ENCODE results near the gene VENTX. TPM values are rescaled to one million over a fixed set of nuclear protein-coding genes. Genes with fewer than 3 reads are reported as not detected.

The VENTX gene
- total RNA-seq, 1 donor from 2014 or later: not detected

GRCh38 chr10:133207627-133208026 lies 30.0 kb upstream of the VENTX start:
- H3K27me3 ChIP-seq (ENCODE audit: control insufficient read depth, insufficient read depth, low read length): no peaks in the 10 kb centered on the region
- H3K4me3 ChIP-seq (ENCODE audit: low read depth, low read length): no peak overlapping the region
- no peaks in the 10 kb centered on the region for H3K36me3 ChIP-seq (ENCODE audit: control insufficient read depth, insufficient read depth, low read length)
- FAIRE-seq (no peak), DNase-seq (ENCODE audit: low read depth) (no peak)
- TF ChIP-seq CTCF (IDR thresholded peaks at IDR 0.05; ENCODE audit: insufficient read depth, low read length, severe bottlenecking): no peak

- no peak for TF ChIP-seq CTCF (IDR thresholded peaks at IDR 0.05; ENCODE audit: insufficient read depth, low read length, severe bottlenecking)
- FAIRE-seq (no peak), DNase-seq (ENCODE audit: low read depth) (no peak)
- no peaks in the 10 kb centered on the region for H3K27me3 ChIP-seq (ENCODE audit: control insufficient read depth, insufficient read depth, low read length)
- no peaks in the 10 kb centered on the region for H3K36me3 ChIP-seq (ENCODE audit: control insufficient read depth, insufficient read depth, low read length)
- no peak overlapping the region for H3K4me3 ChIP-seq (ENCODE audit: low read depth, low read length)
These were observed 29.2 kb upstream of the VENTX start for GRCh38 chr10:133208466-133208865.

GRCh38 chr10:133209117-133209516 lies 28.5 kb upstream of the VENTX start:
- no peaks in the 10 kb centered on the region for H3K36me3 ChIP-seq (ENCODE audit: control insufficient read depth, insufficient read depth, low read length)
- peak; percentile 98 for FAIRE-seq
- TF ChIP-seq CTCF (IDR thresholded peaks at IDR 0.05; ENCODE audit: insufficient read depth, low read length, severe bottlenecking): no peak
- no peak overlapping the region for H3K4me3 ChIP-seq (ENCODE audit: low read depth, low read length)
- DNase-seq (ENCODE audit: low read depth): no peak
- no peaks in the 10 kb centered on the region for H3K27me3 ChIP-seq (ENCODE audit: control insufficient read depth, insufficient read depth, low read length)

GRCh38 chr10:133209641-133210040 lies 28.0 kb upstream of the VENTX start:
- TF ChIP-seq CTCF (IDR thresholded peaks at IDR 0.05; ENCODE audit: insufficient read depth, low read length, severe bottlenecking): no peak
- Histone ChIP-seq H3K4me3 (ENCODE audit: low read depth, low read length) (no peak overlapping the region), H3K36me3 (ENCODE audit: control insufficient read depth, insufficient read depth, low read length) (no peaks in the 10 kb centered on the region), H3K27me3 (ENCODE audit: control insufficient read depth, insufficient read depth, low read length) (no peaks in the 10 kb centered on the region)
- no peak for DNase-seq (ENCODE audit: low read depth)
- FAIRE-seq: no peak

- H3K27me3 ChIP-seq (ENCODE audit: control insufficient read depth, insufficient read depth, low read length): no peaks in the 10 kb centered on the region
- FAIRE-seq: no peak
- no peak overlapping the region for H3K4me3 ChIP-seq (ENCODE audit: low read depth, low read length)
- DNase-seq (ENCODE audit: low read depth): no peak
- H3K36me3 ChIP-seq (ENCODE audit: control insufficient read depth, insufficient read depth, low read length): no peaks in the 10 kb centered on the region
- TF ChIP-seq CTCF (IDR thresholded peaks at IDR 0.05; ENCODE audit: insufficient read depth, low read length, severe bottlenecking): no peak
These were observed 27.1 kb upstream of the VENTX start for GRCh38 chr10:133210398-133211140.
